Nucleus accumbens (tissue), 56 donors: Measurements from ENCODE around the gene TMEM259.
A peak's percentile ranks its signal among the peaks of the same experiment; 100 is the strongest.
"Not testable (repeated sequence)": the region's sequence is repeated elsewhere in the genome, so short reads cannot be mapped to it uniquely, and the experiment has no call there.

Source experiments
- DNase-seq, 56 donors: peaks; one replicate each; lab custom pipeline; 2025; lab: John Stamatoyannopoulos, UW

Gene TMEM259

GRCh38 chr19:1040476-1041271, 19.8 kb upstream of the TMEM259 start:
- DNase-seq = peak in 55 of 56 donors; percentile 24 to 96 (median 80)

- DNase-seq = peak; percentile 66 to 98 (median 90)
Observed at GRCh38 chr19:1039646-1040475, 18.9 kb upstream of the TMEM259 start, which contains the start of gene ABCA7. TSS of gene ABCA7 (plus strand) at chr19:1040107. CDS start at chr19:1041362, 1,255 bp downstream.

GRCh38 chr19:1038978-1039645, 18.2 kb upstream of the TMEM259 start:
- no peak for DNase-seq

- no peak for DNase-seq
Observed at GRCh38 chr19:1037621-1038064, 16.7 kb upstream of the TMEM259 start.

GRCh38 chr19:1035998-1036621, 15.2 kb upstream of the TMEM259 start:
- DNase-seq = no peak

- DNase-seq = no peak
Observed at GRCh38 chr19:1032264-1032867, 11.4 kb upstream of the TMEM259 start.

GRCh38 chr19:1028062-1028926, 7.4 kb upstream of the TMEM259 start:
- DNase-seq = no peak

- no peak for DNase-seq
Observed at GRCh38 chr19:1027650-1028061, 6.7 kb upstream of the TMEM259 start.

- DNase-seq = no peak
Observed at GRCh38 chr19:1026783-1027649, 6.1 kb upstream of the TMEM259 start.

GRCh38 chr19:1025960-1026782, 5.2 kb upstream of the TMEM259 start, which contains the start of gene CNN2:
TSS of gene CNN2 (plus strand) at chr19:1026608. CDS start at chr19:1026662, 54 bp downstream.
- peak in 3 of 56 donors; percentile 7 to 56 (median 32) for DNase-seq

- not testable (repeated sequence) for DNase-seq
Observed at GRCh38 chr19:1025080-1025479, 4.2 kb upstream of the TMEM259 start.

- DNase-seq = not testable (repeated sequence)
Observed at GRCh38 chr19:1023883-1024188, 2.9 kb upstream of the TMEM259 start.

GRCh38 chr19:1019980-1020867, 699 bp downstream of the TMEM259 start:
- DNase-seq = peak in 8 of 56 donors; percentile 28 to 60 (median 47)

GRCh38 chr19:1019616-1019961, 1.3 kb downstream of the TMEM259 start:
- DNase-seq = no peak

- DNase-seq = no peak
Observed at GRCh38 chr19:1018932-1019615, 1.8 kb downstream of the TMEM259 start.

- DNase-seq = no peak
Observed at GRCh38 chr19:1018393-1018792, 2.5 kb downstream of the TMEM259 start.
